ENCODE data around the gene FSCN2.

FSCN2 gene

GRCh38 chr17:81513753-81514488 is 14.3 kb upstream of the FSCN2 start:
- no peak for TF ChIP-seq CTCF (IDR thresholded peaks at IDR 0.05; ENCODE audit: borderline replicate concordance, control extremely low read depth, extremely low read depth, insufficient read depth, missing control alignments)
- in situ Hi-C loops (cut with MboI; ENCODE audit: low sequenced_read_pairs, unreplicated experiment): no loop called here
- DNase-seq (ENCODE audit: low spot score): no peak

GRCh38 chr17:81514489-81514738 is 13.8 kb upstream of the FSCN2 start:
- in situ Hi-C loops (cut with MboI; ENCODE audit: low sequenced_read_pairs, unreplicated experiment): no loop called here
- DNase-seq (ENCODE audit: low spot score): no peak
- TF ChIP-seq CTCF (IDR thresholded peaks at IDR 0.05; ENCODE audit: borderline replicate concordance, control extremely low read depth, extremely low read depth, insufficient read depth, missing control alignments): no peak

GRCh38 chr17:81514739-81515529 is 13.2 kb upstream of the FSCN2 start:
- in situ Hi-C loops (cut with MboI; ENCODE audit: low sequenced_read_pairs, unreplicated experiment): no loop called here
- no peak for TF ChIP-seq CTCF (IDR thresholded peaks at IDR 0.05; ENCODE audit: borderline replicate concordance, control extremely low read depth, extremely low read depth, insufficient read depth, missing control alignments)
- peak; percentile 87 for DNase-seq (ENCODE audit: low spot score)

- in situ Hi-C loops (cut with MboI; ENCODE audit: low sequenced_read_pairs, unreplicated experiment): no loop called here
- TF ChIP-seq CTCF (IDR thresholded peaks at IDR 0.05; ENCODE audit: borderline replicate concordance, control extremely low read depth, extremely low read depth, insufficient read depth, missing control alignments): no peak
- DNase-seq (ENCODE audit: low spot score): no peak
These were observed 12.6 kb upstream of the FSCN2 start for GRCh38 chr17:81515530-81516041.

GRCh38 chr17:81516439-81516838 is 11.7 kb upstream of the FSCN2 start:
- in situ Hi-C loops (cut with MboI; ENCODE audit: low sequenced_read_pairs, unreplicated experiment): no loop called here
- TF ChIP-seq CTCF (IDR thresholded peaks at IDR 0.05; ENCODE audit: borderline replicate concordance, control extremely low read depth, extremely low read depth, insufficient read depth, missing control alignments): no peak
- no peak for DNase-seq (ENCODE audit: low spot score)

GRCh38 chr17:81517009-81517338 is 11.2 kb upstream of the FSCN2 start:
- DNase-seq (ENCODE audit: low spot score): no peak
- in situ Hi-C loops (cut with MboI; ENCODE audit: low sequenced_read_pairs, unreplicated experiment): no loop called here
- no peak for TF ChIP-seq CTCF (IDR thresholded peaks at IDR 0.05; ENCODE audit: borderline replicate concordance, control extremely low read depth, extremely low read depth, insufficient read depth, missing control alignments)
